Measurements from ENCODE around the gene GOLGA8G. TPM values are rescaled to one million over a fixed set of nuclear protein-coding genes. Genes with fewer than 3 reads are reported as not detected.
"Not testable (repeated sequence)": the region's sequence is repeated elsewhere in the genome, so short reads cannot be mapped to it uniquely, and the experiment has no call there.

Gene GOLGA8G, protein sequence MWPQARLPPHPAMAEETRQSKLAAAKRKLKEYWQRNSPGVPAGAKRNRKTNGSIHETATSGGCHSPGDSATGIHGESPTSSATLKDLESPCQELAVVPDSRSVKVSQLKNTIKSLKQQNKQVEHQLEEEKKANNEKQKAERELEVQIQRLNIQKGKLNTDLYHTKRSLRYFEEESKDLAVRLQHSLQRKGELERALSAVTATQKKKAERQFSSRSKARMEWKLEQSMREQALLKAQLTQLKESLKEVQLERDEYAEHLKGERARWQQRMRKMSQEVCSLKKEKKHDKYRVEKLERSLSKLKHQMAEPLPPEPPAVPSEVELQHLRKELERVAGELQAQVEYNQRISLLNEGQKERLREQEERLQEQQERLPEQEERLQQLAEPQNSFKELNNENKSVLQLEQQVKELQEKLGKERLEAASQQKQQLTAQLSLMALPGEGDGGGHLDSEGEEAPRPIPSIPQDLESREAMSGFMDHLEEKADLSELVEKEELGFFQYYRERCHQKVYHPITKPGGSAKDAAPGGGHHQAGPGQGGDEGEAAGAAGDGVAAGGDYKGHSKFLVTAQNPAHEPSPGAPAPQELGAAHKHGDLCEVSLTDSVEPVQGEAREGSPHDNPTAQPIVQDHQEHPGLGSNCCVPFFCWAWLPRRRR
- total RNA-seq = not detected
- not detected for polyA plus RNA-seq (2013, experiment 1 of 2)
- polyA plus RNA-seq (2013, experiment 2 of 2) = not detected
- 0 to 0.08 (median 0) reads per million in 172 experiments for total RNA-seq

DNA sequence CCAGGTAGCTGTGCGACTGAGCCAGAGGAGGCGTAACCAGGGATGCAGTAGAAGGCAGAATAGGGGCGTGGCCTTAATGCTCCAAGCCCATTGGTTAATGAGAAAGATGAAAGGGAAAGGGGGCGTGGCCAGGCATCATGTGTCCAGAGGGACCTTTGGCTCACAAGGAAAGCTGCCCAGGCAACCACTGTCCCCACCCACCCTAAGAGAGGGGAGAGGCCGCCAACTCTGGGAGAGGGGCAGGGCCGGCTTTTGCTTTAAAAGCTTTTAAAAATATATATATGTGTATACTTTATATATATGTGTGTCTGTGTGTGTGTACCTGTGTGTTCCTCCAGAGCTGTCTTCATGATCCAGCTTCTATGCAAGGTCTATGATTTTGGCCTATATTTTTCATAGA, at the start of gene GOLGA8G:
GOLGA8G (minus strand) TSS at position 18 of the 400 bp plus-strand sequence. CDS start 62 bp downstream, outside the sequence.
- H3K36me3 Mint-ChIP-seq (ENCODE audit: low read depth); CTCF ChIA-PET; H3K27ac ChIP-seq (ENCODE audit: low read depth in 1 of 2, low read length in 2 of 2); H3K4me3 Mint-ChIP-seq; H3K9me3 ChIP-seq (ENCODE audit: control insufficient read depth in 1 of 2, insufficient read depth in 1 of 2, low read length in 2 of 2); DNase-seq; H3K27me3 Mint-ChIP-seq; H3K27me3 ChIP-seq (ENCODE audit: control insufficient read depth in 1 of 2, insufficient read depth in 2 of 2, low read length in 2 of 2); POLR2A ChIA-PET; H3K36me3 ChIP-seq (ENCODE audit: insufficient read depth, low read length); H3K4me3 ChIP-seq (ENCODE audit: low read length); H3K4me1 Mint-ChIP-seq (ENCODE audit: low read depth); H3K27ac Mint-ChIP-seq; intact Hi-C loops (cut with DNase I, micrococcal nuclease); H3K9me3 Mint-ChIP-seq; ATAC-seq (ENCODE audit: poor library complexity); H3K4me1 ChIP-seq (ENCODE audit: insufficient read depth, low read length): not testable (repeated sequence)

DNA sequence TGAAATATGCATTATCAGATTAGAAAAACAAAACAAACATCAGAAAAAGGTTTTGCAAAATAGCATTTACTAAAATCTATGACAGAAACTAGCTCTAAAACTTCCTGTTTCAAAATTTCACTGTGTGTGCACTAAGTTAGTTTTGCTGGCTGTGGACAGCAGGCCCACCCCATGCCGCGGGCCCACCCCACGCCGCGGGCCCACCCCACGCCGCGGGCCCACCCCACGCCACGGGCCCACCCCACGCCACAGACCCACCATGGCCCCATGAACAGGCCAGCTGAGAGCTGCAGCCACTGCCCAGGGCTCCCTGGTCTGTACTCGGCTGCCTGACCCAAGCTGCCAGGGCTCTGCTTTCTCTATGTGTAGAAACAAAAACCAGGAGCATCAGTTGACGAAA, 40.6 kb upstream of the GOLGA8G start:
- H3K9me3 Mint-ChIP-seq; H3K4me1 Mint-ChIP-seq (ENCODE audit: low read depth); H3K4me1 ChIP-seq (ENCODE audit: insufficient read depth, low read length); H3K4me3 Mint-ChIP-seq; DNase-seq; H3K27ac ChIP-seq (ENCODE audit: low read depth in 1 of 2, low read length in 2 of 2); H3K36me3 ChIP-seq (ENCODE audit: insufficient read depth, low read length); POLR2A ChIA-PET; H3K27me3 Mint-ChIP-seq; H3K4me3 ChIP-seq (ENCODE audit: low read length); H3K27ac Mint-ChIP-seq; CTCF ChIA-PET; intact Hi-C loops (cut with DNase I, micrococcal nuclease); H3K36me3 Mint-ChIP-seq (ENCODE audit: low read depth); H3K9me3 ChIP-seq (ENCODE audit: control insufficient read depth in 1 of 2, insufficient read depth in 1 of 2, low read length in 2 of 2); ATAC-seq (ENCODE audit: poor library complexity); H3K27me3 ChIP-seq (ENCODE audit: control insufficient read depth in 1 of 2, insufficient read depth in 2 of 2, low read length in 2 of 2): not testable (repeated sequence)

DNA sequence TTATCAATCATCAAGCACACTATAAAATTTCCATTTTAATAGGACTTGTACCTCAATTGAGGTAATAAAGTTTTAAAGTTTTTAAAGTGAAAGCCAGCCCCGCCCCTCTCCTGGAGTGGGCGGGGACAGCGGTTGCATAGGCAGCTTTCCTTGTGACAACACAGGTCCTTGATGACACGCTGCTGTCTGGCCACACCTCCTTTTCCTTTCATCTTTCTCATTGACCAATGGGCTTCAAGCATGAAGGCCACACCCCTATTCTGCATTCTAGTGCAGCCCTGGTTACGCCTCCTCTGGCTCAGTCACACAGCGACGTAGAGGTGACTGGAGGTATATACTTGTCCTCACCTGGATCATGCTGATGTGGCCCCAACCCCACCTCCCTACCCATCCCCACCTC, 20.5 kb upstream of the GOLGA8G start, which contains the start of gene GOLGA6L25:
GOLGA6L25 (plus strand) TSS at position 301 of the 400 bp plus-strand sequence; CDS start at position 362, 61 bp downstream.
- CTCF ChIA-PET; H3K4me3 Mint-ChIP-seq; H3K27ac Mint-ChIP-seq; H3K9me3 Mint-ChIP-seq; H3K4me1 ChIP-seq (ENCODE audit: insufficient read depth, low read length); H3K27me3 ChIP-seq (ENCODE audit: control insufficient read depth in 1 of 2, insufficient read depth in 2 of 2, low read length in 2 of 2); H3K4me3 ChIP-seq (ENCODE audit: low read length); H3K9me3 ChIP-seq (ENCODE audit: control insufficient read depth in 1 of 2, insufficient read depth in 1 of 2, low read length in 2 of 2); H3K27me3 Mint-ChIP-seq; H3K27ac ChIP-seq (ENCODE audit: low read depth in 1 of 2, low read length in 2 of 2); H3K36me3 ChIP-seq (ENCODE audit: insufficient read depth, low read length); H3K4me1 Mint-ChIP-seq (ENCODE audit: low read depth); intact Hi-C loops (cut with DNase I, micrococcal nuclease); ATAC-seq (ENCODE audit: poor library complexity); H3K36me3 Mint-ChIP-seq (ENCODE audit: low read depth); POLR2A ChIA-PET; DNase-seq: not testable (repeated sequence)

DNA sequence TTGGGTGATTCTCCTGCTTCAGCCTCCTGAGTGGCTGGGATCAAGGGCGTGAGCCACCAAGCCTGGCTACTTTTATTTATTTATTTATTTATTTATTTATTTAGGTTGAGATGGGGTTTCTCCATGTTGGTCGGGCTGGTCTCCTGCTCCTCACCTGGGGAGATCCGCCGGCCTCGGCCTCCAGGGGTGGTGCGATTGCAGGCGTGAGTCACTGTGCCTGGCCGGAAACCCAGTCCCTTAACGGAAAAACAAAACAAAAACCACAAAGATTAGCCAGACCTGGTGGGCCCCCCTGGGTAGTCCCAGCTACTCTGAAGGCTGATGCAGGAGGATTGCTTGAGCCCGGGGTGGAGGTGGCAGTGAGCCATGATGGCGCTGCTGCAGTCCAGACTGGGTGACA, 17.6 kb downstream of the GOLGA8G start:
- intact Hi-C loops (cut with DNase I, micrococcal nuclease) = not testable (repeated sequence)

DNA sequence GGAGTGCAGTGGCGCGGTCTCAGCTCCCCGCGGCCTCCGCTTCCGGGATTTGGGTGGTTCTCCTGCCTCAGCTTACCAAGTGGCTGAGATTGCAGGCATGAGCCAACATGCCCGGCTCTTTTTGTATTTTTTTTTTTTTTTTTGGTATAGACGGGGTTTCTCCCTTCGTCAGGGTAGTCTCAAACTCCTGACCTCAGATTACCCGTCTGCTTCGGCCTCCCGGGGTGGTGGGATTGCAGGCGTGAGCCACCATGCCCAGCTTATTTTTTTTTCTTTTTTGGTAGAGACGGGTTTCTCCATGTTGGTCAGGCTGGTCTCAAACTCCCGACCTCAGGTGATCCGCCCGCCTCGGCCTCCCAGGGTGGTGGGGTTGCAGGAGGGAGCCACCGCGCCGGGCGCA, 18.6 kb downstream of the GOLGA8G start:
- H3K36me3 ChIP-seq (ENCODE audit: insufficient read depth, low read length); POLR2A ChIA-PET; H3K27ac Mint-ChIP-seq; H3K9me3 Mint-ChIP-seq; H3K36me3 Mint-ChIP-seq (ENCODE audit: low read depth); H3K27me3 Mint-ChIP-seq; H3K9me3 ChIP-seq (ENCODE audit: control insufficient read depth in 1 of 2, insufficient read depth in 1 of 2, low read length in 2 of 2); H3K27ac ChIP-seq (ENCODE audit: low read depth in 1 of 2, low read length in 2 of 2); DNase-seq; H3K4me3 ChIP-seq (ENCODE audit: low read length); CTCF ChIA-PET; H3K4me1 ChIP-seq (ENCODE audit: insufficient read depth, low read length); intact Hi-C loops (cut with DNase I, micrococcal nuclease); H3K4me3 Mint-ChIP-seq; ATAC-seq (ENCODE audit: poor library complexity); H3K4me1 Mint-ChIP-seq (ENCODE audit: low read depth); H3K27me3 ChIP-seq (ENCODE audit: control insufficient read depth in 1 of 2, insufficient read depth in 2 of 2, low read length in 2 of 2): not testable (repeated sequence)

More for the DNA sequence above, 17.6 kb downstream of the GOLGA8G start:
- H3K27ac ChIP-seq (ENCODE audit: low read depth in 1 of 2, low read length in 2 of 2); H3K9me3 Mint-ChIP-seq; H3K4me3 ChIP-seq (ENCODE audit: low read length); H3K27me3 Mint-ChIP-seq; H3K4me1 Mint-ChIP-seq (ENCODE audit: low read depth); H3K36me3 ChIP-seq (ENCODE audit: insufficient read depth, low read length); H3K36me3 Mint-ChIP-seq (ENCODE audit: low read depth); POLR2A ChIA-PET; CTCF ChIA-PET; H3K4me1 ChIP-seq (ENCODE audit: insufficient read depth, low read length); H3K4me3 Mint-ChIP-seq; H3K9me3 ChIP-seq (ENCODE audit: control insufficient read depth in 1 of 2, insufficient read depth in 1 of 2, low read length in 2 of 2); ATAC-seq (ENCODE audit: poor library complexity); DNase-seq; H3K27ac Mint-ChIP-seq; H3K27me3 ChIP-seq (ENCODE audit: control insufficient read depth in 1 of 2, insufficient read depth in 2 of 2, low read length in 2 of 2): not testable (repeated sequence)

DNA sequence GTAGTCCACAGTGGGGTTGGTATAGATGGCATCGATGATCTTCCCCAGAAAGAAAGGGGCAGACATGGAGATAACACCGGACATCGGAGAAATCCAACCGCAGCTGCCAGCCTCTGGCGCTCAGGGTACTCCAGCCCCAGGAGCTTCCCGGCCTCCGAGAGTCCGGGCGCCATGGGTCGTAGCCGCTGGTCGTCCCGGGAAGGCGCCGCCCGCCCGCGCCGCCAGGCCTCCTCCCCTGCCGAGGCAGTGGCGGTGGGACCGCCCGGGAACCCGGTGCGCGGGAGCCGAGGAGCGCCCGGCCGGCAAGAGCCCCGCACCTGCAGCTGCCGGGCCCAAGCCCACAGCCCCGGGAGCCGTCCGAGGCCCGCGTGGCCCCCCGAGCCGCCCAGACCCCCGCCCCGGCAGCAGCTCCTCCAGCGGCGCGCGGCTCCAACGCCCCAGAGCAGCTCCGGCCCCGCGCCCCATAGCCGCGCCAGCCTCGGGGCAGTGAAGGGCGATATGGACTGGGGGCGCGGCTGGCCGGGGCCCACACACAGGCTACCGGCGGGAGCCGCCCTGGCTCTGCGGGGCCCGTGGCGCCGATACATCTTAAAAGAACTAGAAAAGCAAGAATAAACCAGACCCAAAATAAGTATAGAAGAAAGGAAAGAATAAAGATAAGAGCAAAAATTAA, 24.4 kb downstream of the GOLGA8G start:
- H3K9me3 ChIP-seq (ENCODE audit: control insufficient read depth in 1 of 2, insufficient read depth in 1 of 2, low read length in 2 of 2); POLR2A ChIA-PET; H3K4me1 ChIP-seq (ENCODE audit: insufficient read depth, low read length); H3K4me3 ChIP-seq (ENCODE audit: low read length); H3K9me3 Mint-ChIP-seq; H3K4me3 Mint-ChIP-seq; DNase-seq; H3K36me3 ChIP-seq (ENCODE audit: insufficient read depth, low read length); H3K27me3 ChIP-seq (ENCODE audit: control insufficient read depth in 1 of 2, insufficient read depth in 2 of 2, low read length in 2 of 2); ATAC-seq (ENCODE audit: poor library complexity); H3K27ac Mint-ChIP-seq; H3K27me3 Mint-ChIP-seq; CTCF ChIA-PET; H3K27ac ChIP-seq (ENCODE audit: low read depth in 1 of 2, low read length in 2 of 2); intact Hi-C loops (cut with DNase I, micrococcal nuclease); H3K36me3 Mint-ChIP-seq (ENCODE audit: low read depth); H3K4me1 Mint-ChIP-seq (ENCODE audit: low read depth): not testable (repeated sequence)
